ENCODE measurements around the gene NFS1.
"Not testable (repeated sequence)": the region's sequence is repeated elsewhere in the genome, so short reads cannot be mapped to it uniquely, and the experiment has no call there.

NFS1 gene

DNA sequence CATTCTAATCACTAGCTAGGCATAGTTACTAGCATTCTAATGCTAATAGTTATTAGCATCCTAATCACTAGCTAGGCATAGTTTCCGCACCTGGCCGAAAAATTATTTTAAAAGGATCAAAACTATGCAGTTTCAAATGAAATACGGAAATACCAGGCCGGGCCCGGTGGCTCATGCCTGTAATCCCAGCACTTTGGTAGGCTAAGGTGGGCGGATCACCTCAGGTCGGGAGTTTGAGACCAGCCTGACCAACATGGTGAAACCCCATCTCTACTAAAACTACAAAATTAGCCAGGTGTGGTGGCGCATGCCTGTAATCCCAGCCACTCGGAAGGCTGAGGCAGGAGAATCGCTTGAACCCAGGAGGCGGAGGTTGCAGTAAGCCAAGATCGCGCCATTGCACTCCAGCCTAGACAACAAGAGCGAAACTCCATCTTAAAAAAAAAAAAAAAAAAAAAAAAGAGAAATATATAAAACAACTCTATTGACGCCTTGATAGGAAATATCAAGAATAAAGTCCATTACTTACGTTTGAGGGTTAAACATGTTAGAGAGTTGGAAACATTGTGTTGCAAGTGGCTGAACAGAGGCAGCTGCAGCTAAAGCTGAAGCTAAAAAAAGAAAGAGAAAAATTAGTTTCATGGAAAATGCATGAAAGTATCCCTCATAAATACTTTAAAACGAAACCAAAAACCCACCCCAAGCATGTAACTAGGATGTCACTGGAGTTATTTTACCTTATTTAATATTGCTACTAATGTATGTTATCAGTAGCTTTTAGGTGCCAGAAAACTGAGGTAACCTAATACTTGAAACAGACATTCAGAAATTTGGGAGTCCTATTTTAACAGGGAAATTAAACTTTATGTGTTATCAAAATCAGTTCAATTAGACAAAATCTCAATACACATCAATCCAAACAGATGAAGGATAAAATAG is 7.7 kb upstream of the NFS1 start:
- DNase-seq: not testable (repeated sequence)

DNA sequence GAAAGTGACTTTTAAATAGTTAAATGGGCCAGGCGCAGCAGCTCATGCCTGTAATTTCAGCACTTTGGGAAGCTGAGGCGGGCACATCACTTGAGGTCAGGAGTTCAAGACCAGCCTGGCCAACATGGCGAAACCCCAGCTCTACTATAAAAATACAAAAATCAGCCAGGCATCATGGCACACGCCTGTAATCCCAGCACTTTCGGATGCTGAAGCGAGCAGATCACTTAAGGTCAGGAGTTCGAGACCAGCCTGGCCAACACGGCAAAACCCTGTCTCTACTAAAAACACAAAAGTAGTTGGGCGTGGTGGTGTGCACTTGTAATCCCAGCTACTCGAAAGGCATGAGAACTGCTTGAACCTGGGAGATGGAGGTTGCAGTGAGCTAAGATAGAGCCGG is 6.7 kb upstream of the NFS1 start:
- DNase-seq: not testable (repeated sequence)

DNA sequence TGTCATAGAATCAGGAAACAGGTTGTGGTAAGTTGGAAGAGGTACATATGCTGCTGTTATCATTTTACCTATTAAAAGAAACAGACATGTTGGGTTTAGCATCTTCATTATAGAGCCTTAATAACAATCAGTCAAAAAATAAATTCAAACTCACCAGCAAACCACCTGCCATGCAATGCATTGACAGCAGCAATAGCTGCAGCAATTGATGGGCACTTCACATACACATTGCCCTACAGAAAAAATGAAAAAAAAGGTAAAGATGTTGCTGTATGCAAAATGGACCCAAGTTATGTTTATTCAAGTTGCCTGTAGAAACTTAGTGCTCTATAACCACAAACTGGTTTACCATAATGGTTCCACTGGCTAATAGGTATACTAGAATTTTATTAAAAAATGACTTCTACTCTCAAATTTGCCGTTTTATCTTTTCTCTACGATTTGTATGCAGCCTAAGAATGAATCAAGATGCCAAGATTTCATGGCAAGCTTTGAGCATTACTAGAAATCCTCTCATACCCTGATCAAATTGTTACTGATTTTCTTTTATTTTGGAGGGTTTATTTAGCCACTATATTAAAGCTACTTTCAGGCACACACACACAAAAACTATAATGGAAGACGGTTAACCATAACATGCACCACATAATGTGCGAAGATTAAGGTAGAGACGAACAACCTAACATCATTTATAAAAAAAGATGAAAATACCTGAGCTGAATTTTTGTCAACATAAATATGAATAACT is 5.5 kb upstream of the NFS1 start:
- no peak for DNase-seq

DNA sequence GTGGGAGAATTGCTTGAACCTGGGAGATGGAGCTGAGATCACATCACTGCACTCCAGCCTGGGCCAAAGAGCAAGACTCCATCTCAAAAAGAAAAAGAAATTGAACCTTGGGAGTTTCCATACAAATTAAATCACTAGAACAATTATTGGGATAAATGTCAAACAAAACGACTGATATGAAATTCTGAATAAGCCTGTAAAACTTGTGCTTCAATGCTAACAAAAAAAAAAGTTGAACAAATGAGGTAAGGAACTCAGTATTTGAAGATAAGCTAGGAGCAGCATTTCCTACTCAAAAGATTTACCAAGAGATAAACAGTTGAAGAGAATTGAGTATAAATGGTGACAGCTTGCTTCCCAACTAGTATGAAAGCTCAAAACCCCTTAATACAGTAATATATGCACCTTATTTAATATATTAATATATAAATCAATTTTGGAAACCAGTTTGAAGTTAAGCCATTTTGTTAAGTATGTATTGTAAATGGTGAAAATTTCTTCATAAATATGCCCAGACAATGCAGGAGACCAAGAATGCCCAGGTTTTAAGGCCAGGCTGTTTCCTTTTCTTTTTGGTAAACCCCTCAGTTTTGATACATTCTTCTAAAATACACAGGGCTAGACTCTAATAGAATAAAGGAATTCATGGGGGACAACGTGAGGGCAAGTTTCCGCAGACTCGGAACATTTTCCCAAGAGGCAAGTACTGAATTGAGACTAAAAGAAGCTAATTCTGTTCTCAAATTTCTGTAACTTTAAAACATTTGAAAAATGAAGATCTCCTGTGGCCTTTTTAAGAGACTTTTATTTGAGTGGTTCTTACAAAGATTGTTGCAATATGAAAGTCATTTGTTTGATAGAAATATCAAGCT is 3.9 kb upstream of the NFS1 start:
- no peak for DNase-seq

DNA sequence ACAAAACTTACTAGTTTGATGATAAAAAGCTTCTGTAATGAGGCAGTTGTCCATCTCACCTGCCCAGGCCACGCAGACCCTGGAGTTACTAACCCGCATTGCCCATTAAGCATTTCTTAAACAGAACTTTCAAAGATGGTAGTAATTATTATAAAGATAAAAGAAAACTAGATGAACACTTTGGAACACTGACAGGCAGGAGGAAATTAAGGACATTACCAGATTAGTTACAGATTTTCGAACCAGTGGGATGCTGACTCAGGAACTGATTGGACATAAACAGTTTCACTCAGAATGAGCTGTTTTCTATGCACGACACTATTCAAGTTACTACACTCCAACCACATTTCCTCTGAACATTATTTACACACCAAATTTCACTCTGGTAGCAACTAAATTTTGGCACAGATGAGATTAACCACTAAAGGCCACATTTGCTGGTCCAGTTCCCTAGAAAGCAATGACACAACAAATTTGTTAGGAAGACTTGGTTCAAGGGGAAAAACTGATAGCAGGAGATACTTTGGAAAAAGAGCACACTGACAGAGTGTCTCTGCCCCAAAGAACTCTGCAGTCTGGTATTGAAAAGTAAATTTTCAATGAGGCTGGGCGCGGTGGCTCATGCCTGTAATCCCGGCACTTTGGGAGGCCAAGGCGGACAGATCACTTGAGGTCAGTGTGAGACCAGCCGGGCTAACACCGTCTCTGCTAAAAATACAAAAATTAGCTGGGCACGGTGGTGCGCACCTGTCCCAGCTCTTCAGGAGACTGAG is 3.1 kb upstream of the NFS1 start:
- DNase-seq: no peak

DNA sequence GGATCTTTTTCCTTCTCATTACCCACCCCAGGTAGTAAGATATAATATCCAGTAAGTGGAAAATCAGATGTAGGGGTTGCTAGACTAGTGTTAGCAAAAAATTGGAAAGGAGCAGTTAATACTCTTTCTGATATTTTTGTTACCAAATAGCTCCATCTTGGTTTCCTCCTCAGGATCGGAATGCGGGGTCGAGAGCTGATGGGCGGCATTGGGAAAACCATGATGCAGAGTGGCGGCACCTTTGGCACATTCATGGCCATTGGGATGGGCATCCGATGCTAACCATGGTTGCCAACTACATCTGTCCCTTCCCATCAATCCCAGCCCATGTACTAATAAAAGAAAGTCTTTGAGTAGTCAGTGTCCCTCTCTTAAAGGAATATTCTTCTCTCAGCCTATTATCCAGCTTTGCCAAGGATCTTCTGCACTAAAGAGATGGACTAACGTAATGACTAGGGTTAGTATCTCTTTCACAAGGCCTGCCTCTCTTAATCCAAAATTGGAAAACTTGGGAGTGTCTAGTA is 1.5 kb upstream of the NFS1 start:
- no peak for DNase-seq

DNA sequence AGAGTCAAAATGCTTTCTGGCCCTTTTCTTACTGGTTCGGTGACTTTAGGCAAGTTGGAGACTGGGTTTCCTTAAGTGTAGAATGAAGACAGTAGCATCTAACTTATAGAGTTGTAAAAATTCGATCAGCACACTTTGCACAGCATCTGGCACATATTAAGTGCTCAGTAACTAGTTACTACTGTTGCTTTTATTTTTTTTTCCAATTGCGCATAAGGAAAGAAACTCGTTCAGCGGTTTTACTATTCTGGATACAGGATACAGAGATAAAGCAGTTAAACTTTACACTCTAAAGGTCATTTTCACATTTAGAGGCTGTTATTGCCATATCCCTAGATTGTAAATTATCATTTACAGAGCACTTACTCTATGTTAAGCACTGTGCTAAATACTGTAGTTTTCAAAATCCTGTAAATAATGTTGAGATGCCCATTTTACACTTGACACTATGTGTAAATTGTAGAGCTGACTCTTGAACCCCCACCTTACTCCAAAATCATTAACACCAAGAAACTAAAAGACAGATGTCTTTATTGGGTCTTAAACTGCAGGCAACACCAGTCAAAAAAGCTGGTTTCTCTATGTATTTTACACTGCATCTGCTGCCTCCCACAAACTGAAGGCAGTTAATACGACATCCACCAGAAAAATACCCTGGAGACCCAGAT is 939 bp upstream of the NFS1 start:
- no peak for DNase-seq

DNA sequence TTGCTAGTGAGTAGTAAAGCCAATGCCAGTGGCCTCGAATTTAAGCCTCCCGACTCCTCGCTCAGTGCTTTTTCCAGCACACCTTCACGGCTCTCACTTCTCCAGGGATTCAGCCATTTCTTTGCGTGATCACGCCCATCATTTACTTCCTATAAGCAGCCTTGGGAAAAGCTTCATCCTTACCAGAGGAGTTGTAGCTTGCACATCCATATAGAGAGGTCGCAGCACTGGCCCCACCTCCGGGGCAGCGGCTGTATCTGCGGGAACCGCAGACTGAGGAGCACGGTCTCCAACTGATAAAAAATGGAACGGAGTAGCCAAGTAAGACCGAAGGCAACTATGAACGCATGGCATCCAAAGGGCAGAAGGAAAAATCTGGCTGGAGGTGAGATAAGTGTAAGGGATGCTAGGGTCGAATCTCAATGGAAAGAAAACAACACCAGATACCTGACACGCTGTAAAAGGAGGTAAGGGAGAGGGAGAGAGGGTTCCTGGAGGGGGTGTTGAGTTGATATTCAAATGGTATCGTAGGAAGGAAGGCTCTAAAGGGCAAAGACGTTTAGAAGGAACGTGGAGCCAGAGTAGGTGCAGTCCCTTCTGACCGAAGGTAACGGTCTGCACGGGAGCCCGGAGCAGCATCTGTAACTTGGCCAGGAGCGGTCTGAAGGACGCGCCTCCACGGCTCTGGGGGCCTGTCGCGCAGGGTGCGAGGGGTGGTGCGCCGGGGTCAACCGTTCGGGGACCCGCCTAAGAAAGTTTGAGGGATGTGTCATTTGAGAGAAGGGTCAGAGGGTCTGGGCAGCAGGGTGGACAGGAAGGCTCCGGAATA is 640 bp downstream of the NFS1 start:
- peak in 1 of 2 experiments; percentile 55 for DNase-seq

DNA sequence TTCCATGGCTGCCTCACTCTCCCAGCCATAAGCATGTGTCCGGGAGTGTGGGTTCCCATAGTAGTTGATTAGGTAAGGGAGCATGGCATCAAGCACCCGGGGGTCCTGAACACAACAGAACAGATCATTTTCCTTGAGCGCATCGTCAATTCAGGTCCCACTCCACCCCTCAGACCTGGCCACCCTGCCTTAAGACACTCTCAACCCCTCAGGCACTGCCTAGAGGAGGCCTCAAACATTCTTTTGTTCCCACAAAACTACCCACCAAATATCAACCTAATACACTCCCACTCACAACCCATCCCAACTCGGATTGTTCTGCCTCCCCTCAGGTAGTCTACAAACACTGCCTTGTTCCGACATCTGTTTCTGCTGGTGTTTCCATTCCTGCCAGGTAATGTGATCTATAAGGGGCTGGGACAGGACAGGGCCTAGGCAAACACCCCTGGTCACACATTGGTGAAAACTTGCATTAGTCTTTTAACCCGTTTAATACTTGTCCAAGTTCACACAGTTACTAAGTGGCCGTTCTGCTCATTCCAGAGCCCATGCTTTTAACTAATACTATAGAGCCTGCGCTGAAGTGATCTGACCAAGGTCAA is 1.4 kb downstream of the NFS1 start:
- DNase-seq: no peak

DNA sequence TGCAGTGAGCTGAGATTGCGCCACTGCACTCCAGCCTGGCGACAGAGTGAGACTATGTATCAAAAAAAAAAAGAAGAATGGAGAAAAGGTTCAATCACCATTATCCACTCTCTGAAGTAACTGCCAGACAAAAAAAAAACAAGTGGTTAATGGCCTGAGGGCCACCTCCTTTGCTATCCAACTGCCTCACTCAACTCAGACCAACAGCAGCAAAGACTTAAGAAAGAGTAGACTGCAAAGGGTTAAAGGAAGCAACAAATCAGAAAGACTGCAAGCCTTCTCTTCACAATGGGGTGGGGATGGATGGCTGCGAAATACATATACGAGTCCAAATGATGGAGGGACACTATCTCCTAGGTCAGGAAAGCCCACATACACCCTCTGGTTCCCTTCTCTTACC is 3.2 kb downstream of the NFS1 start:
- DNase-seq: no peak

DNA sequence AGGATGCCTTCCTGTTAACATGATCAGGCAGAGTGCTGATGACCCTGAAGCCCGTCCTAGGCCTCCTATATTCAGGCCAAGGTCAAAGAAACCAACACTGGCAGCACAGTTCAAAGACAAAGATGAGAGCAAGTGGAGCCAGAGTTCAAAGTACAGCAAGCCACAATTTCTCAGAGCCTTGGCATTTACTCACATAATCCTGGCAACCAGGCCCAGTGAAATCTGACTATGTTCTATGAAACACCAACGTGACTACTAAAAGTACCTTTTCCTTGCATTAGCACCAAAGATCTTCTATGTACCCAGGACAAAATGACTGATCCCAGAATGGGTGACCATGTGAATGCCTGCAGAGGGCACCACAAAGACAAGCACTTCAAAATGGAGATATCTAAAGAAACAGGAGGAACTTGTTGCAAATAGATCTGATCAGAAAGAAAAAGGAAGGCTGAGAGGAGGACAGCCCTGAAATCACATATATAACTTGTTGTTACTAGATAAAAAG is 3.9 kb downstream of the NFS1 start:
- DNase-seq: no peak

DNA sequence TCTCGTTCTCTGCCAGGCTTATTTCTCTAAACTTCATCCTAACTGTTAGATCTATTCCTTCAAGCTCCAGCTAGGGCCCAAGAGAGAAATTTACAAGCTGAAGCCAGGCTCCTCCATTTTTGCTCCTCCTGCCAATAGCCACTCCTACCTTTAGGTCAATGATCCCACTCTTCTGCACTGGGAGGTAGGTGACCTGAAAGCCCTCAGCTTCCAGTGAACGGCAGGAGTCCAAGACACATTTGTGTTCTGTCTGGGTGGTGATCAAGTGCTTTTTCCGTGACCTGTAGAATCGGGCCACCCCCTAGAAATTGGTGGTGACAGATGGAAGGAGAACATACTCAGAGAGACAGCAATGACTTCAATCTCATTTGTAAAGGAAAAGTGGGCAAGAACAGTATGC is 8.9 kb downstream of the NFS1 start:
- no peak for DNase-seq

DNA sequence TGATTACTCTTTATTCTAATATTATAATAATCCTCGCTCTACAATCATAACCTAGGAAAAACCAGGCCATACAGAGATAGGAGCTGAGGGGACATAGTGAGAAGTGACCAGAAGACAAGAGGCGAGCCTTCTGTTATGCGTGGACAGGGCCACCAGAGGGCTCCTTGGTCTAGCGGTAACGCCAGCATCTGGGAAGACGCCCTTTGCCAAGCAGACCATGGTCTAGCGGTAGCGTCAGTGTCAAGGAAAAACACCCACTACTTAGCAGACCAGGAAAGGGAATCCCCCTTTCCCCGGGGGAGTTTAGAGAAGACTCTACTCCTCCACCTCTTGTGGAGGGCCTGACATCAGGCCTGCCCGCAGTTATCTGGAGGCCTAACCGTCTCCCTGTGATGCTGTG is 12.3 kb downstream of the NFS1 start:
- not testable (repeated sequence) for DNase-seq

DNA sequence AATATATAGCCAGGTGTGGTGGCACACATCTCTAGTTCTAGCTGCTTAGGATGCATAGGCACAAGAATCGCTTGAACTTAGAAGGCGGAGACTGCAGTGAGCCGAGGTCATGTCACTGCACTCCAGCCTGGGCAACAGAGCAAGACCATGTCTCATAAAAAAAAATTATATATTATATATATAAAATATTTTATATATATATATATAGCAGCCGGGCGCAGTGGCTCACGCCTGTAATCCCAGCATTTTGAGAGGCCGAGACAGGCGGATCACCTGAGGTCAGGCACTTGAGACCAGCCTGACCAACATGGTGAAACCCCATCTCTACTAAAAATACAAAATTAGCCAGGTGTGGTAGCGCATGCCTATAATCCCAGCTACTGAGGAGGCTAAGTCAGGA is 13.8 kb downstream of the NFS1 start:
- not testable (repeated sequence) for DNase-seq

DNA sequence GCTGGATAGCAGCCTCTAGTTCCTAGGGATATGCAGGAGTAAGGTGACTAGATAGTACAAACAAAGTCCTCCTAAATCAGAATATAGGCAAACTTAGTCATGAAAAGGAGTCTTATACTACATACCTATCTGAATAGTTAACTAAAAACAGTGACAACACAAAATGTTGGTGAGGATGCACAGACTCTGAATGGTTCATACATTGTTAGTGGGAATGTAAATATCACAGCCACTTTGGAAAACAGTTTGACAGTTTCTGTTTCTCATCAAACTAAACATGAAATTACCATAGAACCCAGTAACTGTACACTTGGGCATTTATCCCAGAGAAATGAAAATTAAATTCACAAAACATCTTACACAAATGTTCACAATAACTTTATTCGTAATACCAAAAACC is 17.2 kb downstream of the NFS1 start:
- no peak for DNase-seq

DNA sequence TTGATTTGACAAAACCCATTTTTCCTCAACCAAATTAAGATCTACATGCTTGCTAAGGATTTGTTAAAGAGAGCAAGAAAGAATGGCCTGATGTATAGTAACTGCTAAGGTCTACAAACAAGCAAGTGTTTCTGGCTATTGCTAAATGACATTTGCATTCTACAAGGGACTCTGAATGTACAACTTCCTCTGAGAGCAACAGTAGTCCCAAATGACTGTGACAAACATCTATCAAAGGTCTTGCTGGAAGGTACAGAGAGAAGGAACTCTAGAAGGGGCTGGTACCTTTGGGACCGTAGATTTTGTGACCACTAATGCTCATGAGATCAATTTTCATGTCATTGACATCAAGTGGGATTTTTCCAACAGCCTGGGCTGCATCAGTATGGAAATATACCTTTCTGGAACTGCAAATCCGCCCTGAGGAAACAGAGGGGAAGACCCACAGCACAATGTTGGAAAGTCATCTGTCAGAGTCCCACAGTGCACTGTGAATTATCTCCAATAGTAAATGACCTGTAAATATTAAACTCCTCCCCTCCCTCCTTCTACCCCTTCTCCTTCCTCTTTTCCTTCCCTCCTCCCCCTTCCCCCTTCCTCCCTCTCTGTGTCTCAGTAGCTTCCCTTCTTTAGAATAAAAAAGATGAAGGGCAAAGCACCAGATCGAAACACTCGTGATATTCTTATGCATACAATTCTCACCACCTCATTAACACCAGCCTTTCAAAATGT is 18.5 kb downstream of the NFS1 start:
- no peak for DNase-seq

DNA sequence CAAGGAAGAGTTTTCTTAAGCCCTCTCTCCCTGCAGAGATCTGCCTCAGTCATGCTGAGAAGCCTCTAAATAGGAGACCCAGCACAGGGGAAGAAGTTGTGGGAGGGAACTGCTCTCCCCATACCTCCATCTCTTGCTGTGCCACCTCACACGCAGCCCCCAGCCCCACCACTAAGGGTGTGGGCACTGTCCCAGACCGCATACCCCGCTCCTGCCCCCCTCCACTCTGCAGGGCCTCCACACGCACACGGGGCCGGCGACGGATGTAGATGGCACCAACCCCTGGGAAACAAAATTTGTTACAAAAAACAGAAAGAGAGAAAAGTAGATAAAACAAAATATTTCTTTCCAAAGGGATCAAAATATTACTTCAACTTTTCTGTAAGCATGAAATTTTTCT is 24.2 kb downstream of the NFS1 start:
- DNase-seq: no peak

DNA sequence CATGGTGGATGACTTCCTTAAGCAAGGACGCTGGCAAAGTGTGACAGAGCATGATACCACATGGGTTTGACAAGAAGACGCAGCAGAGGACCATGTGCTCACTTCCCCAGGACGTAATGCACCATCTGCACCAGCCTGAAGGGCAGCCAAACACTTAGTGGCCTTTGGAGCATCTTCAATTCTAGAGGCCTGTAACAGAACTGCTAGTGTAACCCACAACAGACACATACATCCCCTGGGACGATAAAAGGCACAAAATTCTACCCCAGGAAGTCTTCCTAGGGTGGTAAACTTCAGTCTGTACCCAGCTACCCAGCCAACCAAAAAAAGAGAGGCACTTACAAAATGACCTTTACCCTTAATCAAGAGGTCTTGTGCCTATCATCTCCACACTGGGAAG is 25.3 kb downstream of the NFS1 start:
- DNase-seq: no peak

DNA sequence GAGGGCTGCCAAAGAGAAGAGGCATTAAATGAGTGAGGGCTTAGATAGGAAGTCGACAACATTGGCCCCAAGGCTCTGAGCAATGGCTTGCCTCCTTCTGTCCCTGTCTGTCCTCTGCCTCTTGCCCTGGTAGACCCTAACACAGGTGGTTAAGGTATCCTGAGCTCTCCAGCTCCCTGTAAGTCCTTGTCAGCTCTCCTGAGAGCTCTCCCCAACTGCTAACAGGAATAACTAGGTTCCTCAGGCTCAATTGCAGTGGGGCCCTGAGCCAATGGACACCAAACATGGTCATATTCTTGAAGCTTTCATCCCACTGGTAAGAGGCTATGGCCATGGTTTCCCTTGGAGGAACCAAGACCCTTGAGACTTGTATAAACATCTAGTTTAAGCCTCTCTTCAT is 29.5 kb downstream of the NFS1 start:
- DNase-seq: no peak

Measured in NCI-H524 (cell line).